ENCODE measurements around the gene INTS14. TPM values are rescaled to one million over a fixed set of nuclear protein-coding genes. Genes with fewer than 3 reads are reported as not detected.
A peak's percentile ranks its signal among the peaks of the same experiment; 100 is the strongest.

INTS14 gene
- total and polyA plus RNA-seq, 3 donors from 2014 or later: 41.7 to 71.0 (median 65.7) TPM

GRCh38 chr15:65533057-65533756 is 77.7 kb downstream of the INTS14 start:
- no peak for TF ChIP-seq CTCF (IDR thresholded peaks at IDR 0.05)
- TF ChIP-seq POLR2A (IDR thresholded peaks at IDR 0.05): no peak
- no peaks in the 10 kb centered on the region for H3K4me1 ChIP-seq
- intact Hi-C loops (cut with DNase I; ENCODE audit: low total_unique reads): no loop called here
- WGBS, 2 donors: 57 to 64% methylated on average over 5 of the region's 5 CpGs
- H3K27ac ChIP-seq: no peak overlapping the region
- H3K27me3 ChIP-seq: no peaks in the 10 kb centered on the region
- DNase-seq: no peak
- no peaks in the 10 kb centered on the region for H3K9me3 ChIP-seq
- H3K36me3 ChIP-seq (ENCODE audit: low read depth, missing control alignments): no peaks in the 10 kb centered on the region
- no peak overlapping the region for H3K4me3 ChIP-seq

- DNase-seq: no peak
- Histone ChIP-seq H3K4me1 (no peaks in the 10 kb centered on the region), H3K4me3 (no peak overlapping the region), H3K36me3 (ENCODE audit: low read depth, missing control alignments) (no peaks in the 10 kb centered on the region), H3K27ac (no peak overlapping the region), H3K9me3 (no peaks in the 10 kb centered on the region), H3K27me3 (no peaks in the 10 kb centered on the region)
- 62 to 72% methylated on average over 1 of the region's 1 CpG for WGBS, 2 donors
- intact Hi-C loops (cut with DNase I; ENCODE audit: low total_unique reads): no loop called here
- TF ChIP-seq POLR2A (IDR thresholded peaks at IDR 0.05) (no peak), CTCF (IDR thresholded peaks at IDR 0.05) (no peak)
Observed at GRCh38 chr15:65532738-65533051, 78.2 kb downstream of the INTS14 start.

- Histone ChIP-seq H3K27me3 (no peaks in the 10 kb centered on the region), H3K9me3 (no peaks in the 10 kb centered on the region), H3K4me1 (no peaks in the 10 kb centered on the region), H3K4me3 (peak within 1 kb of the TSS; percentile 72 to 74), H3K36me3 (ENCODE audit: low read depth, missing control alignments) (no peaks in the 10 kb centered on the region), H3K27ac (peak within 1 kb of the TSS; percentile 68 to 83)
- intact Hi-C loops (cut with DNase I; ENCODE audit: low total_unique reads): no loop called here
- peak; percentile 85 for DNase-seq
- TF ChIP-seq CTCF (IDR thresholded peaks at IDR 0.05): no peak
- TF ChIP-seq POLR2A (IDR thresholded peaks at IDR 0.05): no peak
- WGBS, 2 donors: 0% methylated on average over 12 to 58 of the region's 88 CpGs
Observed at GRCh38 chr15:65530318-65531111, 80.4 kb downstream of the INTS14 start, which contains the start of gene HACD3. TSS of gene HACD3 (plus strand) at chr15:65530463. CDS start at chr15:65530632, 169 bp downstream.

- DNase-seq: no peak
- peak overlapping the region; percentile 72 to 74 for H3K4me3 ChIP-seq
- no peaks in the 10 kb centered on the region for H3K27me3 ChIP-seq
- H3K36me3 ChIP-seq (ENCODE audit: low read depth, missing control alignments): no peaks in the 10 kb centered on the region
- intact Hi-C loops (cut with DNase I; ENCODE audit: low total_unique reads): no loop called here
- no peaks in the 10 kb centered on the region for H3K9me3 ChIP-seq
- TF ChIP-seq POLR2A (IDR thresholded peaks at IDR 0.05) (no peak), CTCF (IDR thresholded peaks at IDR 0.05) (no peak)
- peak overlapping the region in 1 of 2 donors; percentile 83 for H3K27ac ChIP-seq
- 32 to 35% methylated on average over 13 of the region's 13 CpGs for WGBS, 2 donors
- H3K4me1 ChIP-seq: no peaks in the 10 kb centered on the region
Observed at GRCh38 chr15:65529762-65530317, 81.1 kb downstream of the INTS14 start.

Small RNAs within 50 kb of the gene (small RNA-seq; reads per million reads assigned to genes)
- 0 reads per million in 2 donors for gene RNU6-19P

Other genes starting within 250 kb of the INTS14 start
- 1 to 10 TPM; 6.5 TPM for gene IGDCC3, start 233.1 kb downstream of the INTS14 start, total RNA-seq
- 5.8 TPM for gene IGDCC3, start 233.1 kb downstream of the INTS14 start, polyA plus RNA-seq (ENCODE audit: insufficient read depth, low read depth, low replicate concordance)
- gene IGDCC4, start 188.2 kb downstream of the INTS14 start, total RNA-seq: 1 to 10 TPM; 2.7 to 4.3 TPM
- gene IGDCC4, start 188.2 kb downstream of the INTS14 start, polyA plus RNA-seq (ENCODE audit: insufficient read depth, low read depth, low replicate concordance): 3.3 TPM
- 10 to 100 TPM; 51.6 to 68.3 TPM for gene DPP8, start 93.4 kb downstream of the INTS14 start, total RNA-seq
- gene DPP8, start 93.4 kb downstream of the INTS14 start, polyA plus RNA-seq (ENCODE audit: insufficient read depth, low read depth, low replicate concordance): 64.4 TPM
- gene HACD3, start 80.7 kb downstream of the INTS14 start, total RNA-seq: 10 to 100 TPM; 37.5 to 38.6 TPM
- 70.6 TPM for gene HACD3, start 80.7 kb downstream of the INTS14 start, polyA plus RNA-seq (ENCODE audit: insufficient read depth, low read depth, low replicate concordance)
- 10 to 100 TPM; 16.9 to 24.3 TPM for gene SLC24A1, start 10.8 kb upstream of the INTS14 start, total RNA-seq
- 13.4 TPM for gene SLC24A1, start 10.8 kb upstream of the INTS14 start, polyA plus RNA-seq (ENCODE audit: insufficient read depth, low read depth, low replicate concordance)
- gene DENND4A, start 181.2 kb upstream of the INTS14 start, total RNA-seq: 10 to 100 TPM; 63.4 to 65.7 TPM
- gene DENND4A, start 181.2 kb upstream of the INTS14 start, polyA plus RNA-seq (ENCODE audit: insufficient read depth, low read depth, low replicate concordance): 16.5 TPM

Data from testis (tissue), 3 donors.